NCI-H2227 treated with DMSO at 0.1 percent for 48 hours (cell line): Measurements from ENCODE around the gene DCTN4.
"Not testable (repeated sequence)": the region's sequence is repeated elsewhere in the genome, so short reads cannot be mapped to it uniquely, and the experiment has no call there.

Experiments used
- DNase-seq: peaks from one replicate; lab custom pipeline; 2025; lab: John Stamatoyannopoulos, UW

The DCTN4 gene

DNA sequence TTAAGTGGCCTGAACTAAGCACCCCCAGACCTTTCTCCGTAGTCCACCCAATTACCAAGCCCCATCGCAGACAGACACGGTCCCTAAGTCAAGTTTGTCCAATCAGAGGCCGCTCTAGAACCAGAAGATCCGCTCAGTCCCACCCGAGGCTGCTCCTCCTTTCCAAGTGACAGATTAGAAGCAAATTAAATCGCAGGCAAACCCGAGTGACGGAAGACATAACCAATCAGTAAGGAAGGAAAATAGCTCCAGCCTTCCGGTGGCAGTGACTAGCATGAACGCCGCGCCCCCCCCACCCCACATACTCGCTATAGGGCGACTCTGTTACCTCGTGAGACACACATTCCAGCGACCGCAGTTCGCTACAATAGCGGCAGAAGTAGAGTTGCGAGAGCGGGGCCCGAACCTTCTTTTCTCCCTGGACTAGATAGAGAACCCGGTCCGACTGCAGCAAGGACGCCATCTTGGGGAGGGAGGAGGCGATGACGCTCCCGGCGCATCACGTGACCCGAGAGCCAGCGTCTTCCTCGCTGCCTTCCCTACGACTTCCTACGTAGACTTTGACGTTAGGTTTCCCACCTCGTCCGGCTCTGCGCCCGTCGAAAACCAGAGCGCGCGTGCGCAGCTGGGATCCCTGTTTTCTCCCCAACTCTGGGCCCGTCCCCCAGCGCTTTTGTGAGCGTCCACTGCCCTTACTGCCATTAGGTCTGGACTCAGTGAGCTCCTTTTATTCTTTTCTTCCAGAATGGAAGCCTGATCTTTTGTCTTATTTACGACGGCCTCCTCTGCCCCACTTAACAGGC, at the start of gene DCTN4:
TSS of gene DCTN4 (minus strand) at position 487 of the 803 bp plus-strand sequence. CDS start at position 463, 24 bp downstream.
- peak; percentile 97 for DNase-seq

GRCh38 chr5:150804388-150804787, 45.6 kb upstream of the DCTN4 start:
- no peak for DNase-seq

- peak; percentile 61 for DNase-seq
Measured at GRCh38 chr5:150801117-150801927, 42.5 kb upstream of the DCTN4 start.

DNA sequence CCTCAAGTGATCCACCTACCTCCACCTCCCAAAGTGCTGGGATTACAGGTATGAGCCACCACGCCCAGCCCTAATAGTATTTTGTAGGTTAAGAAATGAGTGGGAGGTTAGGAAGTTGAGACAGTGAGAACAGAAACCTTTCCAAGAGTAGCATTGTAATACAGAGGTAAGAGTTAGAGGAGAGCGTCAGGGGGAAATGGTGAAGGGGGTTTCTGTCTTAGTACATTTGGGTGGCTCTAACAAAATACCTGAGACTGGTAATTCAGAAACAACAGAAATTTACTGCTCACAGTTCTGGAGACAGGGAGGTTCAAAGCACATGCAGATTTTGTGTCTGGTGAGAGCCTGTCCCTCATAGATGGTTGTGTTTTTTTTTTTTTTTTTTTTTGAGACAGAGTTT, 38.6 kb upstream of the DCTN4 start:
- DNase-seq, result no peak

DNA sequence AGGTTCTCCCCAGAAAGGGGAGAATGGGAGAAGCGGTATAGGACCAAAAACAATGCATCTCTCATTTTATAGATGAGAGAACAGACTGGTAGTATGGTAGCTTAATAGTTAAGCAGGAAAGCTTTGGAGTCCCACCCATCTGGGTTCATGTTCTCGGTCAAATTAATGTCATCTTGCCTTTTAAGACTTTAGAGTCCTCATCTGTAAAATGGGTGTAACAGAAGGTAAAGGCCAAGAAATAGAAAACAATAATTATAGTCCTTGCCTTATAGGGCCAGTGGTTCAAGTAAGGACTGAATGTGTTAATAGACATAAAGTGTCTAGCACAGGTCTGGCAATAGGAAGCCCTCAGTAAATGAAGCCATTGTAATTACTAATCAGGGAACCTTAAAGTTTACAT, 36.1 kb upstream of the DCTN4 start:
- no peak for DNase-seq

- DNase-seq, result not testable (repeated sequence)
Measured at GRCh38 chr5:150793423-150793888, 34.6 kb upstream of the DCTN4 start.

DNA sequence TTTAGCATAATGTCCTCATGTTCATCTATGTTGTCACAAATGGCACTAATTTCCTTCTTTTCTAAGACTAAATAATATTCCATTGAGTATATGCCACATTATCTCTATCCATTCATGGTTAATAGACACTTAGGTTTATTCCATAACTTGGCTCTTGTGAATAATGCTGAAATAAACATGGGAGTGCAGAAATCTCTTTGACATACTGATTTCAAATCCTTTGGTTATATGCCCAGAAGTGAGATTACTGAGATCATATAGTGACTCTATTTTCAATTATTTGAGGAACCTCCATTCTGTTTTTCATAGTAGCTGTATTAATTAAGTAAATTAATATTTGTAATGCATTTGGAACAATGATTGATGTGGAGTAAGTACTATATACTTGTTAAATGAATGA, 32.7 kb upstream of the DCTN4 start:
- DNase-seq, result no peak

DNA sequence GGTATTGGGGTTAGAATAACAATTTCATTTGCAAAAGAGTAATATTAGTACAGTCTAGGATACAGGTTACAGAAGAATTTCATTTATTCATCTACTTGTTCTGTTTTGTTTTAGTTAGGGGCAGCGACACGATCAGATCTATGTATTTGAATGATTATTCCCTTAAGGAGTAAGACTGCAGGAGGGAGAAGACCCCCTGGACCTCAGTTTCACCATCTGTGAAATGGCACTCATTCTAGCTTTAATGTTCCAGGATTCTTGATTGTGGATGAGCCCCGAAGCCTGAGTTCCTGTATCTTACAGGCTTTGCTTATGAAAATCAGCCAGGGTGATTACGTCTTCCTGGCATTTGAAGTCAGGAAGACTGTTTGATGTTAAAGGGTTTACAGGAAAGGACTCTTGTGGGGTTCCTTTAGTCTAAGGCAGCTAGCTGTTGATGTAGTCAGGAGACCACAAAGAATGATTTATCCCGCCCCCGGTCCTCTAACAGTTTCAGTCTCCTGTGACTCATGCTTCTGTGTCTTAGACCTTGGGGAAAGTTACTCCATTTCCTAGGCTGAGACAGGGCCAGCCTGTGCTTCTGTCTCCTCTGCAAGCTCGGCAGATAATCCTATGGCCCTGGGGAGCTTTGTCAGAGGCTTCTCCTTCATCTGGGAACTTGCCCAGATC, 31.3 kb upstream of the DCTN4 start:
- no peak for DNase-seq

DNA sequence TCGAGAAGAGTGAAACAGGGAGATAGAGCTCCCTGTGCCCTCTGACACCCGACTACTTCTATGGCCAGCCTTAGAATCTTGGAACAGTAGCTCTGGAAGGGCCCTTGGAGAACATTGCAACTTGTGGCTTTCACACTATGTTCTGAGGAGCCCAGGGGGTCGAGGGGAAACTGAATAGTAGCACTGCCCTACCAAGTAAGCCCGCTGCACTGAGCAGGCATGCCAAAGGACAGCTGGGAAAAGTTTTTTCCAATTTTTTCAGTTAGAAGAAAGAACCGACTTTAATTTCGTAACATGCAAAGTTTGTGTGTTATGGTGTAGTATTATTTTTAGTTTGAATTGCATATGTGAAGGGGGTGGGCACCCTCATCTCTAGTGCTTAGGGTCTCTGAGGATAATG, 30.6 kb upstream of the DCTN4 start:
- no peak for DNase-seq

DNA sequence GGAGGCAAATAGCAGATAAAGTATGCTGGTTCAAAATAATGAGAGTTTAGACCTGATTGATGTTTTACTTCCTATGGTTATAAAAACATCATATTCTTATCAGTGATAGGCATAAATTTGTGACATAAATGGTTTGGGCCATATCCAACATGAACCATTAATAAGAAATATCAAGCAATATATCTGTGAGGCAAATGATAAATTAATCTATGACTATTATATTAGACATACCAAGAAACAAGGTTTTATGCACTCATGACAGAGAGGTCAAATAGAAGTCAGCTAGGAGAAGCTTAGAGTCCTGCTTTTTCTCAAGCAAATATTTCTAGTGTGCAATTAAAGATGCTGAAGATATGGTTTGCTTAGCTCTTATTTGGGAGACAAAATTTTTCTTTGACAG, 30.2 kb upstream of the DCTN4 start:
- DNase-seq, result no peak

DNA sequence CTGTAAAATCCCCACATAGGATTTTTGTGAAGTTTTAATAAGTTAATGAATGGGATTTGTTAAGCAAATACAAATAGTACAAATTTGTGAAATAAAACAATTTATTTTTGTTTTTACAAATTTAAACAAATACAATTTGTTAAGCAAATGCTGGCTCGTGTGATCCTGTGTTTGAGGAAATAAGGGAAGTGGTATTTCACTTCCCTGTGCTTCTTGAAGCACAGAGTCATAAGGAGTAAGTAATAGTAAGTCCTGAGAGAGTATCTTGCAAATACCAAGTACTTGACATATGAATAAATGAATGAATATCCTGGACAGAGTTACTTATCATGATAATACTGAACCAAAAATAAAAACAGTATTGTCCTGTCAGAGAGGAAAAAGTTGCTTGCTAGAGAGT, 28.8 kb upstream of the DCTN4 start:
- DNase-seq, result no peak

DNA sequence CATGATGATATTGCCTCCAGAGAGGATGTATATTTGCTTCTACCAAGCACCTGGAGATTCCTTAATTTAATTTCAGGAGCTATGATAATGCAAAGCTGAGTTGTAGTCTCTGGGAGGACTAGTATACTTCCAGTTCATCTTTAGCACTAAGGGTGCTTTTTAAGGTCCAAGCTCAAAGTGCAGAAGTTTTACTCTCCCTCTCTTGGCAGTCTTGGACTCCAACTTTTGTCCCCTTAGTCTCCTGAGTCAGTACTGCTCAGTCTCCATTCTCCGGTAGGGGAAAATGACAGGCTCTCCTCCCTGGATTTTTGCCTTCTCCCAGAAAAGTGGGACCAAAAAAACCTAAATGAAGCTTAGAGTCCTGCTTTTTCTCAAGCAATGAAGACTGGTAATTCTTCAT, 28.1 kb upstream of the DCTN4 start:
- DNase-seq, result no peak

GRCh38 chr5:150785950-150786349, 27.1 kb upstream of the DCTN4 start:
- DNase-seq, result no peak

DNA sequence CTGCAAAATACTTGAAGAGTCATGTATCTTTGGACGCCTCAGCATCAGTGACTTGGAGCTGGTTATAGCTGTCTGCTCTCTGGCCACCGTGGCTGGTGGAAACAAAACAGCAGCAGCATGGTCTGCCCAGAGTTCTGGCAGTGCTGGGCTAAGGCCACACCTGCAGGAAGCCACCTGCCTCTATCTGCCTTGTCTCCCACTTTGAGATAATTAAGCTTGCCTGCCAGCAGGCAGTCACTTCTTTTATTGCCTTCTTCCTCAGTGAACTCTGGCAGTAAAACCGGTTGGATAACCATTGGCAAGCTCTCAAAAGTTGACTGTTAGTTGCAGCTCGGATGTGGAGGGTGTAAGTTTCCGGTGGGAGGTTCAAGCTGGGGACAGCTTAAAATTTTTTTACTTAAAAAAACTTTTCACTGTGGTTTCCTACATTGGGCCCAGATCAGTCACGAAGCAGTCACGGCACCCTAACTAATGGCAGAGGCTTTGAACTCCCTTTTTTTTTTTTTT, 24.7 kb upstream of the DCTN4 start:
- DNase-seq, result no peak

DNA sequence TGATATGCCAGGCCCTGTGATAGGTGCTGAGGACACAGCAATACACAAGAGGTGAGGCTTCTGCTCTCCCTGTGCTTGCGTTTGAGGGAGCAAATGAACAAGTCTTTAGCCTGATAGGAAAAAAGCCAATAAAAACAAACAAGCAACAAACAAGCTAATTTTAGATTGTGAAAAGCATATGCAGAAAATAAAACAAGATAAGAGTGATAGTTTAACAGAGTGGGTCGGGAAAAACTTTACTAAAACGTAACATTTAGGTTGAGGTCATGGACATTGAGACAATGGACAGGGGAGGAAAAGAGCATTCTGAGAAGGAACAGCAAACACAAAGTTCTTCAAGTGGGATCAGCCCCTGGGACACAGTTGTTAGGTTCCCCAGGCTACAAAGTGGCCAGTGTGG, 24.0 kb upstream of the DCTN4 start:
- no peak for DNase-seq

GRCh38 chr5:150781706-150782614, 23.1 kb upstream of the DCTN4 start:
- no peak for DNase-seq

DNA sequence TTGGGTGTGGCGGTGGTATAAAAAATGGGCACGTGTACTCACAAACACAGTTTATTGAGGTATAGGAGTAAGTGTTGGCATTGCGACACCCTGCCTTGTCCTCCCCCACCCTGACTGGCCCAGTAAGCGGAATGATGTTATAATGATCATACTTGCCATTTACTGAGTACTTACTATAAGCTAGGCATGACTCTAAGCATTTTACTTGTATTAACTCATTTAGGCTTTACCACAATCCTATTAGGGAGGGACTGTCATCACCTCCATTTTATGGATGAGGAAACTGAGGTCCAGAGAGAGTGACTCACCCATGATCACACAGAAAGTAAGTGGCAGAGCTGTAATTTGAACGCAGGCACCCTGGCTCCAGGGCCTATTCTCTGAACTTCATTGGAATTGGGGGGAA, 22.0 kb upstream of the DCTN4 start:
- no peak for DNase-seq

DNA sequence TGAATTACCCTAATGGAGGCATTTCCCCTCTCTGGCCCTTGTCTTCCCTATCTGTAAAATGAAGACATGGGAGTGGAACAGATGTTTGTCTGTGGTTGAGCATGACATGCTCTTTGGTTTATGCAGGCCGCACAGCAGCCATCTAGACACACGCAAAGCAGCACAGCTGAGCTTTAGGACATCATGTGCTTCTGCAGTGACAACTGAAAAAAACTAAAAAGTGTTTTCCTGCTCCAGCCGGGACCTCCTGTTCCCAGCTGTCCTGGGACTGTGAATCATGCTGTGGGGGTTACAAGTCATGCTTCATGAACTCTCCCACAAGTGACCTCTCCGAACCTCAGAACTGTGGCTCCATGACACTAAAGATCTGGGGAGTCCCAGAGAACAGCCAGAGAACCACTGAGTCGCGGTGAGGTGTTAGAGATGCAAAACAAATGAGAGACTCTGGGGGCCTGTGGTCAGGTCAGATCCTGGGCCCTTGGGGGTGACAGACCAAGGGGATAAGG, 21.4 kb upstream of the DCTN4 start:
- no peak for DNase-seq

DNA sequence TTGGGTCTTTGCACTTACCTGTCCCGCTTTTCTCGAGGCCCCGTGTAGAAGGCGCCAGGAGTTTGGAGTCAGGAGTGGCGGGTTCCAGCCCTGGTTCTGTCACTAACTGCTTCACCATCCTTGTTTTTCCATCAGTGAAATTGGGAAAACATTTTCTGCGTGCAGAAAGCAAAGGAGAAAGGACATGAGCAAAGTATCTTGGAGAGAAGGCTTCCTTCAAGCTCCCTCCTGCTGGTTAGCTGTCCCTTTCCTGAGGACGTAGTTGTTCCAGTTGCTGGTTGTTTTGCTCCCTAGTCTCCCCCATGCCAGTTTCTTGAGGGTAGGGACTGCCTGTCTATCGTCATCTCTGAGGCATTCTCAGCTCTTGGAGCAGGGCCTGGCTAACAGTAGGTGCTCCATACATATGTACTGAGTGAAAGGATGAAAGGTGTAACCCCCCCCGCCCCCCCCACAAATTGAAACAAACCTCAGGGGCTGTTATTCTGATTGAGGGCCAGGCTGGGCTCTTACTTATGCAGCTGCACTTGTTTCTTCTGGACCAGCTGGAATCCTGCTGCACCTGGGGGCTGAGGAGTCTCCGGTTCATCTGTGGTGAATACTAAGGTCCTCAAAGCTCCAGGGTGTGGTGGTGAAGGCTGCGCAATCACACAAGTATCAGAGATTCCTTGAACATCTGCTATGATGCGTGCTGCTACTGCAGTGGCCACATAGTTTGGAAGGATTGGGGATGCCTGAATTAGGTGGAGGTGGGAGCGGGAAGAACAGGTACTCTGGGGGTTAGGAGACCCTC, 20.8 kb upstream of the DCTN4 start:
- DNase-seq, result no peak
